ENCODE measurements around the gene METTL9.

GRCh38 chr16:21651515-21651914, 52.1 kb downstream of the METTL9 start:
- TF ChIP-seq CTCF (conservative IDR thresholded peaks at IDR 0.05 in 1 of 2, IDR thresholded peaks at IDR 0.05 in 1 of 2; ENCODE audit: extremely low read depth in 1 of 2, insufficient read depth in 1 of 2, low read depth in 1 of 2, low read length in 2 of 2) = no peak
- no peak for TF ChIP-seq EZH2 (IDR thresholded peaks at IDR 0.05; ENCODE audit: borderline replicate concordance, low read length)

Data from mammary epithelial cell (primary cell).